HCT116 (cell line): ENCODE results near the gene LOXL1. TPM values are rescaled to one million over a fixed set of nuclear protein-coding genes. Genes with fewer than 3 reads are reported as not detected.

Experiments used
- ATAC-seq: fragments of 200-7000 bp; cut with Tn5 transposase; 2 replicates; pipeline ENCODE4 v1.9.1; 2020; ENCODE audit warnings: mild to moderate bottlenecking, moderate library complexity
- BruUV-seq: library from RNA; stranded (reverse); fragments of 400-500 nt; replicated peaks from 2 replicates; lab custom pipeline; 2021; lab: Mats Ljungman, UMichigan
- CTCF ChIA-PET: fragments of 300-600 bp; sonication (Branson Sonifier 250); formaldehyde crosslinking; loops from one replicate; lab custom pipeline; 2021; ENCODE audit warnings: antibody characterized with exemption; lab: Charles Lee
- POLR2A ChIA-PET: fragments of 300-600, 350-600 bp; sonication (Branson Sonifier 250); formaldehyde crosslinking; loops from one replicate; lab custom pipeline; 2021; ENCODE audit warnings: antibody characterized with exemption; lab: Charles Lee
- RAD21 ChIA-PET, 2 experiments: fragments of 300-600 bp; sonication (Branson Sonifier 250); formaldehyde crosslinking; loops; one replicate each; lab custom pipeline; 2023; ENCODE audit warnings: low total read pairs in 2 of 2; ENCODE audit not compliant: uncharacterized antibody in 2 of 2, unreplicated experiment in 2 of 2, low non-redundant PET in 1 of 2; lab: Charles Lee
- DNase-seq: peaks from one replicate; pipeline ENCODE4 v3.0.0-alpha.2; 2010; ENCODE audit warnings: low read depth, low spot score
- H2AFZ ChIP-seq: fragments of 200-600 bp; shearing (Covaris generic), sonication (generic); 2 replicates; pipeline ENCODE4 v1.6.1; 2017; ENCODE audit warnings: low read depth, mixed run types, mixed read lengths, antibody characterized with exemption, low read length; ENCODE audit not compliant: poor library complexity, severe bottlenecking
- H3K27ac ChIP-seq: 2 replicates; pipeline ENCODE4 v1.5.1; 2012; ENCODE audit warnings: low read depth, low read length
- H3K27me3 ChIP-seq: fragments of 200-600 bp; sonication (generic); 2 replicates; pipeline ENCODE4 v1.6.1; 2016; ENCODE audit warnings: mixed run types, low read length, mixed read lengths; ENCODE audit not compliant: insufficient read depth
- H3K36me3 ChIP-seq, 2 experiments: fragments of 200-500 bp in 1 of 2; fragments of 200-600 bp in 1 of 2; sonication (Bioruptor generic) in 1 of 2; sonication (generic) in 1 of 2; 2 replicates each; pipeline versions ENCODE4 v1.5.1 to v1.6.1; 2014 to 2016; ENCODE audit warnings: low read length in 2 of 2, inconsistent platforms in 1 of 2, mixed read lengths in 1 of 2, mixed run types in 1 of 2; ENCODE audit not compliant: insufficient read depth in 2 of 2, control insufficient read depth in 1 of 2
- H3K4me1 ChIP-seq, 2 experiments: fragments of 200-600 bp in 1 of 2; sonication (generic) in 1 of 2; 2 replicates each; pipeline versions ENCODE4 v1.5.1 to v1.6.1; 2012 to 2017; ENCODE audit warnings: low read length in 2 of 2, inconsistent platforms in 1 of 2, mild to moderate bottlenecking in 1 of 2, mixed read lengths in 1 of 2, mixed run types in 1 of 2, moderate library complexity in 1 of 2; ENCODE audit not compliant: insufficient read depth in 2 of 2, control insufficient read depth in 1 of 2
- H3K4me2 ChIP-seq: fragments of 200-600 bp; sonication (generic); 2 replicates; pipeline ENCODE4 v1.6.1; 2017; ENCODE audit warnings: mixed run types, low read length, mixed read lengths
- H3K4me3 ChIP-seq, 2 experiments: fragments of 200-600 bp in 1 of 2; sonication (generic) in 1 of 2; replicated peaks in 1 of 2; 2 replicates each; pipeline ENCODE4 v1.5.1; 2011 to 2016; ENCODE audit warnings: low read length in 2 of 2, control low read depth in 1 of 2, low read depth in 1 of 2, mild to moderate bottlenecking in 1 of 2, mixed read lengths in 1 of 2, mixed run types in 1 of 2
- H3K79me2 ChIP-seq: fragments of 200-600 bp; sonication (generic); 2 replicates; pipeline ENCODE4 v1.6.1; 2017; ENCODE audit warnings: mild to moderate bottlenecking, mixed run types, low read length, moderate library complexity, mixed read lengths; ENCODE audit not compliant: insufficient read depth
- H3K9ac ChIP-seq: fragments of 200-600 bp; sonication (generic); 2 replicates; pipeline ENCODE4 v1.6.1; 2016; ENCODE audit warnings: low read length, mixed read lengths
- H3K9me2 ChIP-seq: fragments of 200-600 bp; sonication (generic), shearing (Covaris generic); 2 replicates; pipeline ENCODE4 v1.6.1; 2017; ENCODE audit warnings: mixed run types, mild to moderate bottlenecking, moderate library complexity; ENCODE audit not compliant: insufficient read depth
- H3K9me3 ChIP-seq, 2 experiments: fragments of 200-500 bp in 1 of 2; fragments of 200-600 bp in 1 of 2; sonication (Bioruptor generic) in 1 of 2; sonication (generic) in 1 of 2; 2 replicates each; pipeline ENCODE4 v1.6.1; 2014 to 2017; ENCODE audit warnings: low read length in 2 of 2, mixed read lengths in 2 of 2, inconsistent platforms in 1 of 2, low read depth in 1 of 2, mild to moderate bottlenecking in 1 of 2, mixed run types in 1 of 2, moderate library complexity in 1 of 2; ENCODE audit not compliant: control insufficient read depth in 1 of 2, insufficient read depth in 1 of 2
- H4K20me1 ChIP-seq: fragments of 200-600 bp; sonication (generic), shearing (Covaris generic); 2 replicates; pipeline ENCODE4 v1.6.1; 2017; ENCODE audit warnings: mixed run types, mild to moderate bottlenecking, moderate library complexity; ENCODE audit not compliant: insufficient read depth
- CBX3 ChIP-seq: IDR thresholded peaks from 2 replicates; pipeline ENCODE4 v1.6.1; 2012; ENCODE audit warnings: low read depth
- CEBPB ChIP-seq: IDR thresholded peaks from 2 replicates; pipeline ENCODE4 v1.6.1; 2012; ENCODE audit warnings: low read depth
- EGR1 ChIP-seq: IDR thresholded peaks from 2 replicates; pipeline ENCODE4 v1.6.1; 2012; ENCODE audit warnings: low read depth
- EZH2 ChIP-seq: fragments of 200-600 bp; sonication (generic); IDR thresholded peaks from 2 replicates; pipeline ENCODE4 v1.6.1; 2017; ENCODE audit warnings: antibody characterized with exemption, mixed run types
- EZH2phosphoT487 ChIP-seq: fragments of 200-600 bp; IDR thresholded peaks from 2 replicates; pipeline ENCODE4 v1.6.1; 2018; ENCODE audit warnings: antibody characterized with exemption, borderline replicate concordance
- FOSL1 ChIP-seq: IDR thresholded peaks from 2 replicates; pipeline ENCODE4 v1.6.1; 2012; ENCODE audit warnings: low read depth
- POLR2AphosphoS5 ChIP-seq: IDR thresholded peaks from 2 replicates; pipeline ENCODE4 v1.6.1; 2011; ENCODE audit warnings: mild to moderate bottlenecking, low read depth, low read length, moderate library complexity
- RAD21 ChIP-seq: IDR thresholded peaks from 2 replicates; pipeline ENCODE4 v1.6.1; 2012; ENCODE audit warnings: low read depth, mild to moderate bottlenecking
- REST ChIP-seq: IDR thresholded peaks from 2 replicates; pipeline ENCODE4 v1.6.1; 2012; ENCODE audit warnings: low read depth
- SP1 ChIP-seq: IDR thresholded peaks from 2 replicates; pipeline ENCODE4 v1.6.1; 2012; ENCODE audit warnings: low read depth
- SRF ChIP-seq: IDR thresholded peaks from 2 replicates; pipeline ENCODE4 v1.6.1; 2012; ENCODE audit warnings: low read depth
- TCF7L2 ChIP-seq: IDR thresholded peaks from 2 replicates; pipeline ENCODE4 v1.7.0; 2011; ENCODE audit warnings: borderline replicate concordance, inconsistent platforms; ENCODE audit not compliant: insufficient read depth, insufficient read length; ENCODE audit errors: extremely low read depth
- ZBTB33 ChIP-seq: IDR thresholded peaks from 2 replicates; pipeline ENCODE4 v1.6.1; 2011; ENCODE audit warnings: mild to moderate bottlenecking, low read length, moderate library complexity; ENCODE audit not compliant: insufficient replicate concordance; ENCODE audit errors: extremely low read depth
- ZNF274 ChIP-seq: fragments of 200-500 bp; sonication (Bioruptor generic); IDR thresholded peaks from 2 replicates; pipeline ENCODE4 v1.6.1; 2014; ENCODE audit warnings: mild to moderate bottlenecking, low read depth, low read length, inconsistent platforms
- intact Hi-C: fragments of 100-400 bp; cut with micrococcal nuclease; formaldehyde crosslinking; loops from 2 replicates; pipeline ENCODE4 v1.10.0; 2022
- total RNA-seq: library from RNA; stranded (reverse); gene quantifications from one replicate; pipeline ENCODE4 v1.2.1, GENCODE V29; 2021; ENCODE audit not compliant: unreplicated experiment

LOXL1 gene
- total RNA-seq, 1 experiment from 2014 or later = 14.9 TPM

GRCh38 chr15:73952913-73953750 lies 26.9 kb downstream of the LOXL1 start (continued):
- TF ChIP-seq ZBTB33 (no peak), ZNF274 (no peak)

- peaks cover 16 to 40% of the 10 kb centered on the region in 2 experiments for H3K4me1 ChIP-seq
- no peaks in the 10 kb centered on the region for H4K20me1 ChIP-seq
- no peaks in the 10 kb centered on the region for H3K36me3 ChIP-seq
- no peaks in the 10 kb centered on the region for H3K79me2 ChIP-seq
- intact Hi-C loops = no loop called here
- POLR2A ChIA-PET = interaction anchor here (0.7 kb wide), 1 partner anchor 18 kb away, joined by 3 read pairs; no protein-coding TSS in a partner anchor
- H3K4me3 ChIP-seq = no peak overlapping the region
- no peak overlapping the region for H2AFZ ChIP-seq
- no peak overlapping the region for H3K9ac ChIP-seq
- no peaks in the 10 kb centered on the region for H3K9me2 ChIP-seq
- no peaks in the 10 kb centered on the region for H3K27me3 ChIP-seq
- H3K27ac ChIP-seq = no peak overlapping the region
- no TSS peak for BruUV-seq
- no peak for DNase-seq
- no peak for ATAC-seq
- CTCF ChIA-PET = interaction anchor here (0.8 kb wide), 1 partner anchor 18 kb away, joined by 3 read pairs; no protein-coding TSS in a partner anchor
- RAD21 ChIA-PET = no interaction called here
- H3K4me2 ChIP-seq = no peak overlapping the region
- no peak for TF ChIP-seq SRF
- no peak for TF ChIP-seq CEBPB
- TF ChIP-seq POLR2AphosphoS5 = no peak
- no peak for TF ChIP-seq SP1
- no peak for TF ChIP-seq TCF7L2
- no peak for TF ChIP-seq CBX3
- no peak for TF ChIP-seq FOSL1
- TF ChIP-seq ZBTB33 = no peak
- TF ChIP-seq REST = no peak
- TF ChIP-seq EZH2 = no peak
- no peak for TF ChIP-seq EGR1
- no peak for TF ChIP-seq RAD21
- TF ChIP-seq EZH2phosphoT487 = no peak
- H3K9me3 ChIP-seq = no peaks in the 10 kb centered on the region
Measured at GRCh38 chr15:73954188-73955145, 28.2 kb downstream of the LOXL1 start.
